Testis (tissue), 3 donors: ENCODE results near the gene ZDHHC19. TPM values are rescaled to one million over a fixed set of nuclear protein-coding genes. Genes with fewer than 3 reads are reported as not detected.

Experiments
- DNase-seq: peaks from one replicate; pipeline ENCODE4 v3.0.0-alpha.2; 2019
- H3K27ac ChIP-seq, 2 donors: fragments of 200-600 bp; sonication (generic); one replicate each; pipeline ENCODE4 v1.5.1; 2019
- H3K27me3 ChIP-seq: fragments of 200-600 bp; sonication (generic); one replicate; pipeline ENCODE4 v1.5.1; 2019
- H3K36me3 ChIP-seq: fragments of 200-600 bp; sonication (generic); one replicate; pipeline ENCODE4 v1.5.1; 2017; ENCODE audit warnings: low read depth; ENCODE audit errors: missing control alignments
- H3K4me1 ChIP-seq: fragments of 200-600 bp; sonication (generic); one replicate; pipeline ENCODE4 v1.5.1; 2019
- H3K4me3 ChIP-seq, 2 donors: fragments of 200-600 bp; sonication (generic); one replicate each; pipeline ENCODE4 v1.5.1; 2017 to 2019
- H3K9me3 ChIP-seq: fragments of 200-600 bp; sonication (generic); one replicate; pipeline ENCODE4 v1.5.1; 2017
- POLR2A ChIP-seq: fragments of 450-650 bp; IDR thresholded peaks from one replicate; pipeline ENCODE4 v1.6.1; 2017; ENCODE audit warnings: antibody characterized with exemption, mild to moderate bottlenecking, moderate library complexity
- WGBS, 2 donors: methylation state at CpG; one replicate each; pipeline ENCODE4 v1.1.5; 2018; 5-methylcytosine and 5-hydroxymethylcytosine counted together
- intact Hi-C: fragments of 100-400 bp; cut with DNase I; formaldehyde crosslinking; loops from one replicate; pipeline ENCODE4 v1.15.1; 2023; ENCODE audit warnings: low total_unique reads
- polyA plus RNA-seq: library from polyadenylated mRNA; stranded (reverse); fragments of 350-450 nt; fragmentation: Illumina TruSeq; extraction: RNeasy Lipid Tissue Mini Kit (QIAGEN cat#74804); gene quantifications from one replicate; pipeline ENCODE4 v1.2.3, GENCODE V29; 2014; ENCODE audit warnings: low read depth, low replicate concordance; ENCODE audit not compliant: insufficient read depth
- total RNA-seq, 2 donors: library from RNA; depleted of rRNA; stranded (reverse); fragments of >200 nt; gene quantifications; one replicate each; pipeline ENCODE4 v1.2.3, GENCODE V29; 2016
- TF ChIP-seq, protein P1 (sequence below), 3 experiments: fragments of 450-650 bp in 2 of 3; fragments of 200-600 bp in 1 of 3; sonication (generic) in 1 of 3; IDR thresholded peaks; one replicate each; pipeline ENCODE4 v1.5.1; 2016 to 2019; ENCODE audit warnings: antibody characterized with exemption in 3 of 3, mild to moderate bottlenecking in 2 of 3, moderate library complexity in 1 of 3

Gene ZDHHC19
- total and polyA plus RNA-seq, 3 donors from 2014 or later: 12.7 to 112 (median 55.0) TPM

DNA sequence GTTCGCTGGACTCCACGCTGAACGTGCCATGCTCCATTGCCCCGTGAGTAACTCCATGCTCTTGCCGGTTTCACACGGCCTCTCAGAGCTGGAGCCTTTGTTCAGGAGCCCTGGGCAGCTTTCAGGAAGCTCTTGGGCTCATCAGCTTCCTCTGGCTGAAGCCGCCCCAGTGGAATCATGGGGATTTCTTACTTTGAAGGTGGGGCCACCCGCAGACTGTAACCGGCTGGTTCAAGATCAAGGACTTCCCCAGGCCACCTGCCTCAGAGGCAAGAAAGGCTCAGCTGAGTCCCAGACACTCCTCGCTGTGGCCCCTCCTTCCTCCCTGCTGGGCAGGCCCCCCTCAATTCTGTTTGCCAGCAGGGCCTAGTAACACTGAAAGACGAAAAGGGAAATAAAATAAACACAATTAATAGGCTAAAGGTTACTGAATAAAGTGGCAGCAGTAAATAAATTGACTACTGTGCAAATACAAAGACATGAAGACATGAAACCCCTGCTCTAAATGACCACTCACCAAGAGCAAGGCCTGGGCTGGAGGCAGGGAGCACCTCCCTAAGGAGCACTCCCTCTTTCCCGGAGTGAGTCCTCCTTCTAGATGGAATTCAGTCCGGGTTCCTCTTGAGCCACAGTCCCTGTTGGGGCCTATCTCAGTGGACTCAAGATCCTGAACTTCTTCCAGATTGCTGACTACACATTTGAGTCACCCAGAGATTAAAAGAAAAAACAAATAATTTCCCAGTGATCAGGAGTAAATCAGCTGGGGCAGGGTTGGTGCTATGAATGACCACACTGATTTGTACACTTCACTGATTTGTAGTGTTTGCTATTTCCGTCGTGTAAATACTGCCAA lies 51.0 kb downstream of the ZDHHC19 start:
- H3K27me3 ChIP-seq: no peaks in the 10 kb centered on the region
- 71 to 77% methylated on average over 14 to 15 of the region's 15 CpGs for WGBS, 2 donors
- H3K9me3 ChIP-seq: no peaks in the 10 kb centered on the region
- no peak overlapping the region for H3K4me3 ChIP-seq
- no peak overlapping the region for H3K27ac ChIP-seq
- TF ChIP-seq POLR2A: no peak
- TF ChIP-seq, protein P1, sequence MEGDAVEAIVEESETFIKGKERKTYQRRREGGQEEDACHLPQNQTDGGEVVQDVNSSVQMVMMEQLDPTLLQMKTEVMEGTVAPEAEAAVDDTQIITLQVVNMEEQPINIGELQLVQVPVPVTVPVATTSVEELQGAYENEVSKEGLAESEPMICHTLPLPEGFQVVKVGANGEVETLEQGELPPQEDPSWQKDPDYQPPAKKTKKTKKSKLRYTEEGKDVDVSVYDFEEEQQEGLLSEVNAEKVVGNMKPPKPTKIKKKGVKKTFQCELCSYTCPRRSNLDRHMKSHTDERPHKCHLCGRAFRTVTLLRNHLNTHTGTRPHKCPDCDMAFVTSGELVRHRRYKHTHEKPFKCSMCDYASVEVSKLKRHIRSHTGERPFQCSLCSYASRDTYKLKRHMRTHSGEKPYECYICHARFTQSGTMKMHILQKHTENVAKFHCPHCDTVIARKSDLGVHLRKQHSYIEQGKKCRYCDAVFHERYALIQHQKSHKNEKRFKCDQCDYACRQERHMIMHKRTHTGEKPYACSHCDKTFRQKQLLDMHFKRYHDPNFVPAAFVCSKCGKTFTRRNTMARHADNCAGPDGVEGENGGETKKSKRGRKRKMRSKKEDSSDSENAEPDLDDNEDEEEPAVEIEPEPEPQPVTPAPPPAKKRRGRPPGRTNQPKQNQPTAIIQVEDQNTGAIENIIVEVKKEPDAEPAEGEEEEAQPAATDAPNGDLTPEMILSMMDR (IDR thresholded peaks at IDR 0.05): no peak
- no peaks in the 10 kb centered on the region for H3K36me3 ChIP-seq
- DNase-seq: no peak
- intact Hi-C loops: no loop called here
- H3K4me1 ChIP-seq: peaks cover 6% of the 10 kb centered on the region

DNA sequence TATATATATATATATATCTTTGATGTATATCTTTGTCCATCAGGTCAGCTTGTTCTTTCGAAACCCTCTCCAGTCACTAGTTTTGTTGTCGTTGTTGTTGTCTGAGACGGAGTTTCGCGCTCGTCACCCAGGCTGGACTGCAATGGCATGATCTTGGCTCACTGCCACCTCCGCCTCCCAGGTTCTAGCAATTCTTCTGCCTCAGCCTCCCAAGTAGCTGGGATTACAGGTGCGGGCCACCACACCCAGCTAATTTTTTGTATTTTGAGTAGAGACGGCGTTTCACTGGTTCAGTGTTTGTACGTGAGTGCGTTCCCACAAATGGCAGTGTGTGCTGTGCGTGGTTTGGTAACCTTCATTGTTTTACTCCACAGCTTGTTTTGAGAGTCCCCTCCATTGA lies 51.7 kb downstream of the ZDHHC19 start:
- 94 to 97% methylated on average over 13 of the region's 13 CpGs for WGBS, 2 donors
- Histone ChIP-seq H3K27ac (no peak overlapping the region), H3K9me3 (no peaks in the 10 kb centered on the region), H3K4me3 (no peak overlapping the region), H3K4me1 (peaks cover 6% of the 10 kb centered on the region), H3K36me3 (no peaks in the 10 kb centered on the region), H3K27me3 (no peaks in the 10 kb centered on the region)
- TF ChIP-seq, protein P1 (IDR thresholded peaks at IDR 0.05): no peak
- no peak for TF ChIP-seq POLR2A
- intact Hi-C loops: no loop called here
- no peak for DNase-seq

DNA sequence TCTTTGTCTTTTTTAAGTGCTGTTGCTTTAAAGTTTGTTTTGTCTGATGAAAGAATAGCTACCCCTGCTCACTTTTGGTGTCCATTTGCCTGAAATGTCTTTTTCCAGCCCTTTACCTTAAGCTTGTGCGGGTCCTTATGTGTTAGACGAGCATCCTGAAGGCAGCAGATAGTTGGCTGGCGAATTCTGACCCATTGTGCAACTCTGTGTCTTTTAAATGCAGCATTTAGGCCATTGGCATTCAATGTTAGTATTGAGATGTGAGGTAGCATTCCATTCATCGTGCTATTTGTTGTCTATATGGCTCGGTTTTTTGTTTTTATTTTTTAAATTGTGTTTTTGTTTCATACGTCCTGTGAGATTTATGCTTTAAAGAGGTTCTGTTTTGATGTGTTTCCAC lies 55.0 kb downstream of the ZDHHC19 start:
- WGBS, 2 donors: 84 to 90% methylated on average over 6 of the region's 6 CpGs
- no peak for DNase-seq
- H3K4me3 ChIP-seq: no peak overlapping the region
- intact Hi-C loops: no loop called here
- H3K36me3 ChIP-seq: no peaks in the 10 kb centered on the region
- no peaks in the 10 kb centered on the region for H3K9me3 ChIP-seq
- H3K27me3 ChIP-seq: no peaks in the 10 kb centered on the region
- TF ChIP-seq POLR2A: no peak
- TF ChIP-seq, protein P1 (IDR thresholded peaks at IDR 0.05): no peak
- no peak overlapping the region for H3K27ac ChIP-seq
- H3K4me1 ChIP-seq: no peaks in the 10 kb centered on the region

DNA sequence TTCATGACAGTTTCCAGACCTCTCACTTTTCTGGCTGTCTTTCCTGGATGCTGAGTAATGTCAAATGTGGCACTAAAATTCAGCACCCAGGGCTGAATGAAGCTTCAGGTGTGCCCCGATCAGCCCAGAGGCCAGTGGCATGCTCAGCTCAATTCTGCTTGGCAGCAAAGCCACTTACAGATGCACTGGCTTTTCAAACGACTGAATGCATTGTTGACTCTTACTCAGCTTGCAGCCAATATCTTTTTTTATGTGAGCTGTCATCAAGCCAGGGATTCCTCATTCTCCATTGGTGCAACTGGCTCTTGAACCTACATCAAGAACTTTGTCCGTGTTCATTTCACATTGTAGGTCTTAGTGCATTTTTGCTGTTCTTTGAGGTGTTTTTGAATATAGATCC lies 60.7 kb downstream of the ZDHHC19 start:
- Histone ChIP-seq H3K9me3 (no peaks in the 10 kb centered on the region), H3K36me3 (no peaks in the 10 kb centered on the region), H3K4me3 (no peak overlapping the region), H3K4me1 (no peaks in the 10 kb centered on the region), H3K27ac (no peak overlapping the region), H3K27me3 (no peaks in the 10 kb centered on the region)
- DNase-seq: no peak
- no peak for TF ChIP-seq POLR2A
- TF ChIP-seq, protein P1 (IDR thresholded peaks at IDR 0.05): no peak
- 50 to 81% methylated on average over 3 of the region's 3 CpGs for WGBS, 2 donors
- intact Hi-C loops: no loop called here
